Measurements from ENCODE around the gene RPLP2.

- TF ChIP-seq, protein P1, sequence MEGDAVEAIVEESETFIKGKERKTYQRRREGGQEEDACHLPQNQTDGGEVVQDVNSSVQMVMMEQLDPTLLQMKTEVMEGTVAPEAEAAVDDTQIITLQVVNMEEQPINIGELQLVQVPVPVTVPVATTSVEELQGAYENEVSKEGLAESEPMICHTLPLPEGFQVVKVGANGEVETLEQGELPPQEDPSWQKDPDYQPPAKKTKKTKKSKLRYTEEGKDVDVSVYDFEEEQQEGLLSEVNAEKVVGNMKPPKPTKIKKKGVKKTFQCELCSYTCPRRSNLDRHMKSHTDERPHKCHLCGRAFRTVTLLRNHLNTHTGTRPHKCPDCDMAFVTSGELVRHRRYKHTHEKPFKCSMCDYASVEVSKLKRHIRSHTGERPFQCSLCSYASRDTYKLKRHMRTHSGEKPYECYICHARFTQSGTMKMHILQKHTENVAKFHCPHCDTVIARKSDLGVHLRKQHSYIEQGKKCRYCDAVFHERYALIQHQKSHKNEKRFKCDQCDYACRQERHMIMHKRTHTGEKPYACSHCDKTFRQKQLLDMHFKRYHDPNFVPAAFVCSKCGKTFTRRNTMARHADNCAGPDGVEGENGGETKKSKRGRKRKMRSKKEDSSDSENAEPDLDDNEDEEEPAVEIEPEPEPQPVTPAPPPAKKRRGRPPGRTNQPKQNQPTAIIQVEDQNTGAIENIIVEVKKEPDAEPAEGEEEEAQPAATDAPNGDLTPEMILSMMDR (conservative IDR thresholded peaks at IDR 0.05): no peak
- TF ChIP-seq EZH2 (IDR thresholded peaks at IDR 0.05; ENCODE audit: low read depth): no peak
These were observed 12.3 kb upstream of the RPLP2 start for GRCh38 chr11:797296-798092.
